Cardiac muscle cell (in vitro differentiated cells and primary cell): ENCODE data around the gene CCSER2. TPM values are rescaled to one million over a fixed set of nuclear protein-coding genes. Genes with fewer than 3 reads are reported as not detected.
A peak's percentile ranks its signal among the peaks of the same experiment; 100 is the strongest.

Experiments
- DNase-seq, 2 donors: peaks; one replicate each; pipeline versions ENCODE4 v3.0.0 to v3.0.0-alpha.2; 2010 to 2017; ENCODE audit warnings: low read depth in 1 of 2, low spot score in 1 of 2
- H3K27ac ChIP-seq: fragments of 200-600 bp; sonication (generic); 2 replicates; pipeline ENCODE4 v1.5.1; 2016
- H3K27me3 ChIP-seq: fragments of 200-600 bp; sonication (generic); 2 replicates; pipeline ENCODE4 v1.6.0; 2016; ENCODE audit warnings: control low read depth
- H3K36me3 ChIP-seq: fragments of 200-600 bp; sonication (generic); 2 replicates; pipeline ENCODE4 v1.5.1; 2016; ENCODE audit warnings: control low read depth
- H3K4me1 ChIP-seq: fragments of 200-600 bp; sonication (generic); 2 replicates; pipeline ENCODE4 v1.8.1; 2017; ENCODE audit warnings: low read depth, mild to moderate bottlenecking, mixed run types
- H3K4me3 ChIP-seq: fragments of 200-600 bp; sonication (generic); 2 replicates; pipeline ENCODE4 v1.5.1; 2016; ENCODE audit warnings: mild to moderate bottlenecking
- H3K9me3 ChIP-seq: fragments of 200-600 bp; sonication (generic); 2 replicates; pipeline ENCODE4 v1.5.1; 2017; ENCODE audit warnings: low read depth, mild to moderate bottlenecking, control low read depth
- CTCF ChIP-seq: IDR thresholded peaks from 2 replicates; pipeline ENCODE4 v1.5.1; 2012; ENCODE audit warnings: low read depth, mild to moderate bottlenecking, low read length
- polyA plus RNA-seq: library from polyadenylated mRNA; unstranded; fragments of >200 nt; fragmentation: Nextera tagmentation; extraction: Ambion mirVana; gene quantifications from 2 replicates; pipeline ENCODE4 v1.2.1, GENCODE V29; 2016
- total RNA-seq: library from RNA; depleted of rRNA; stranded (reverse); fragments of >200 nt; gene quantifications from 2 replicates; pipeline ENCODE4 v1.2.3, GENCODE V29; 2016

Gene CCSER2
- total and polyA plus RNA-seq, 2 experiments from 2014 or later: 22.5 to 32.9 TPM

GRCh38 chr10:84374455-84374854, 46.1 kb downstream of the CCSER2 start:
- Histone ChIP-seq H3K27me3 (no peaks in the 10 kb centered on the region), H3K9me3 (no peaks in the 10 kb centered on the region), H3K36me3 (peaks cover 9% of the 10 kb centered on the region), H3K4me3 (no peak overlapping the region), H3K4me1 (peaks cover 5% of the 10 kb centered on the region), H3K27ac (no peak overlapping the region)
- no peak for DNase-seq
- no peak for TF ChIP-seq CTCF

- peak; percentile 65 for TF ChIP-seq CTCF
- no peaks in the 10 kb centered on the region for H3K27me3 ChIP-seq
- H3K36me3 ChIP-seq: peaks cover 9% of the 10 kb centered on the region
- peak; percentile 70 to 73 for DNase-seq
- peaks cover 5% of the 10 kb centered on the region for H3K4me1 ChIP-seq
- no peak overlapping the region for H3K27ac ChIP-seq
- H3K4me3 ChIP-seq: no peak overlapping the region
- H3K9me3 ChIP-seq: no peaks in the 10 kb centered on the region
Observed at GRCh38 chr10:84375011-84375410, 46.6 kb downstream of the CCSER2 start.

GRCh38 chr10:84375881-84376280, 47.5 kb downstream of the CCSER2 start:
- Histone ChIP-seq H3K4me1 (peaks cover 5% of the 10 kb centered on the region), H3K4me3 (no peak overlapping the region), H3K9me3 (no peaks in the 10 kb centered on the region), H3K27me3 (no peaks in the 10 kb centered on the region), H3K27ac (no peak overlapping the region), H3K36me3 (peaks cover 9% of the 10 kb centered on the region)
- no peak for TF ChIP-seq CTCF
- DNase-seq: no peak

GRCh38 chr10:84388148-84388547, 59.8 kb downstream of the CCSER2 start:
- DNase-seq: no peak
- peaks cover 3% of the 10 kb centered on the region for H3K36me3 ChIP-seq
- H3K4me3 ChIP-seq: no peak overlapping the region
- no peak for TF ChIP-seq CTCF
- H3K4me1 ChIP-seq: no peaks in the 10 kb centered on the region
- no peaks in the 10 kb centered on the region for H3K9me3 ChIP-seq
- no peaks in the 10 kb centered on the region for H3K27me3 ChIP-seq
- H3K27ac ChIP-seq: no peak overlapping the region

GRCh38 chr10:84390364-84390763, 62.0 kb downstream of the CCSER2 start:
- Histone ChIP-seq H3K9me3 (no peaks in the 10 kb centered on the region), H3K27me3 (no peaks in the 10 kb centered on the region), H3K27ac (no peak overlapping the region), H3K4me3 (no peak overlapping the region), H3K4me1 (no peaks in the 10 kb centered on the region), H3K36me3 (peaks cover 3% of the 10 kb centered on the region)
- DNase-seq: no peak
- no peak for TF ChIP-seq CTCF

DNA sequence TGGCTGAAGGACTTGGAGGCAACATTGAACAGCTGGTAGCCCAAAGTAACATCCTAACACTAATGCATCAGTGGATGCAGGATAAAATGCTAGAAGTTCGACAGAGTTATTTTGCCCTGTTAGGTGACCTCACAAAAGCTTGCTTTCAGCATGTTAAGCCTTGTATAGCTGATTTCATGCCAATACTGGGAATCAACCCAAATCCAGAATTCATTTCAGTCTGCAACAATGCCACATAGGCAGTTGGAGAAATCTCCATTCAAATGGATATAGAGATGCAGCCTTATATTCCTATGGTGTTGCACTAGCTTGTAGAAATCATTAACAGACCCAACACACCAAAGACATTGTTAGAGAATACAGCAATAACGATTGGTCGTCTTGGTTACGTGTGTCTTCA, 62.9 kb downstream of the CCSER2 start:
- Histone ChIP-seq H3K4me3 (no peak overlapping the region), H3K27ac (no peak overlapping the region), H3K36me3 (peaks cover 3% of the 10 kb centered on the region), H3K9me3 (no peaks in the 10 kb centered on the region), H3K27me3 (no peaks in the 10 kb centered on the region), H3K4me1 (no peaks in the 10 kb centered on the region)
- no peak for TF ChIP-seq CTCF
- peak in 1 of 2 donors; percentile 5 for DNase-seq
